Esophagus muscularis mucosa (tissue), 4 donors: Measurements from ENCODE around the gene NEU4.

Source experiments
- EP300 ChIP-seq: sonication (generic); formaldehyde crosslinking; IDR thresholded peaks from one replicate; pipeline ENCODE4 v1.6.1; 2017; ENCODE audit warnings: antibody characterized with exemption
- POLR2A ChIP-seq: fragments of 450-650 bp; IDR thresholded peaks from one replicate; pipeline ENCODE4 v1.6.1; 2017; ENCODE audit warnings: antibody characterized with exemption, moderate library complexity, mild to moderate bottlenecking, low read depth
- POLR2AphosphoS5 ChIP-seq, 2 donors: sonication (generic); formaldehyde crosslinking; IDR thresholded peaks; one replicate each; pipeline ENCODE4 v1.6.1; 2017; ENCODE audit warnings: antibody characterized with exemption in 2 of 2
- TF ChIP-seq, protein P1 (sequence below), 3 experiments: fragments of 200-600 bp in 2 of 3; fragments of 450-650 bp in 1 of 3; sonication (generic) in 2 of 3; IDR thresholded peaks; one replicate each; pipeline ENCODE4 v1.5.1; 2017 to 2019; ENCODE audit warnings: antibody characterized with exemption in 3 of 3, mild to moderate bottlenecking in 2 of 3, moderate library complexity in 1 of 3

GRCh38 chr2:241864850-241865213 lies 55.8 kb downstream of the NEU4 start:
- TF ChIP-seq EP300 (no peak), POLR2A (no peak), POLR2AphosphoS5 (IDR thresholded peaks at IDR 0.05) (no peak)
- TF ChIP-seq, protein P1, sequence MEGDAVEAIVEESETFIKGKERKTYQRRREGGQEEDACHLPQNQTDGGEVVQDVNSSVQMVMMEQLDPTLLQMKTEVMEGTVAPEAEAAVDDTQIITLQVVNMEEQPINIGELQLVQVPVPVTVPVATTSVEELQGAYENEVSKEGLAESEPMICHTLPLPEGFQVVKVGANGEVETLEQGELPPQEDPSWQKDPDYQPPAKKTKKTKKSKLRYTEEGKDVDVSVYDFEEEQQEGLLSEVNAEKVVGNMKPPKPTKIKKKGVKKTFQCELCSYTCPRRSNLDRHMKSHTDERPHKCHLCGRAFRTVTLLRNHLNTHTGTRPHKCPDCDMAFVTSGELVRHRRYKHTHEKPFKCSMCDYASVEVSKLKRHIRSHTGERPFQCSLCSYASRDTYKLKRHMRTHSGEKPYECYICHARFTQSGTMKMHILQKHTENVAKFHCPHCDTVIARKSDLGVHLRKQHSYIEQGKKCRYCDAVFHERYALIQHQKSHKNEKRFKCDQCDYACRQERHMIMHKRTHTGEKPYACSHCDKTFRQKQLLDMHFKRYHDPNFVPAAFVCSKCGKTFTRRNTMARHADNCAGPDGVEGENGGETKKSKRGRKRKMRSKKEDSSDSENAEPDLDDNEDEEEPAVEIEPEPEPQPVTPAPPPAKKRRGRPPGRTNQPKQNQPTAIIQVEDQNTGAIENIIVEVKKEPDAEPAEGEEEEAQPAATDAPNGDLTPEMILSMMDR (IDR thresholded peaks at IDR 0.05) = no peak
